Measurements from ENCODE around the gene ARHGDIG. TPM values are rescaled to one million over a fixed set of nuclear protein-coding genes. Genes with fewer than 3 reads are reported as not detected.

ARHGDIG gene
- total RNA-seq, 1 experiment from 2014 or later, result 5.9 TPM

DNA sequence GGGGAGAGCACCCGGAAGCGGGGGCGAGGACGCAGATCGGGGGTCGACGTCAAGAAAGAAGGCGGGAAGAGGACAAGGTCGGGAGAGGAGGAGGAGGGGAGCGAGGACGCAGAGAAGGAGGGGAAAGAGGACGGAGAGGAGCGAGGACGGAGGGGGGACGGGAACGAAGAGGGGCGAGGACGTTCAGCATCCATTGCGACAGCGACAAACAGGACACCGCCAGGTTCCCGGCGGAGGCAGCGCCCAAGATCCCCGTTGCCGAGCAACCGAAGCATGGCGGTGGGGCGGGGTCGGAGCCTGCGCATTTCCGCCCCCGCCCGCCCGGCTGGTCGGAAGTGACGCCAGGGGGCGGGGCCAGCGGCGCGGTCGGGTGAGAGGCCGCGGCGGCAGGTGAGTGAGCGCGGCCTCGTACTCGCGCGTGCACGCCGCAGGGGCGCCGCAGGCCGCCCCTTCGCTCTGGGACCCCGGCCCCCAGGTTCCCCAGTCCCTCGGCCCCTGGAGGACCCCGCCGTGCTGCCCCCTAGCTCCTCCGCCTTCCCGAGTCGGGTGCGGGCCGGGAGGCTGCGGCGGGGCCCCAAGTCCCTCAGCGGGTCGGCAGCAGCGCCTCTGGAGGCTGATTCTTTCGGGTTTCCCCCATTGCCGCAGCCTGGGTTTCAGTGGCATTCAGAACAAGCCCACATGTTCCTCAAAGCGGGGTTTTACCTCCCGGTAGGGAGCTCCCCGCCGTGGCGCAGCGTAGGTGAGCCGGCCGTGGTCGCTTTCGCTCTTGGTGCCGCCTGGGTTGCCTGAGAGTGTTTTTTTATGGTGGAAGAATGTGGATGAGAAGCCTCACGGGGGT lies 45.7 kb upstream of the ARHGDIG start, which contains the start of gene FAM234A:
Gene FAM234A (plus strand): TSS at position 354 of the 838 bp plus-strand sequence. CDS start 19,593 bp downstream, outside the sequence.
- no peaks in the 10 kb centered on the region for H3K27me3 Mint-ChIP-seq (ENCODE audit: low read depth)
- Histone ChIP-seq H2BK5ac (ENCODE audit: insufficient read length, low read length) (peak within 1 kb of the TSS; percentile 54), H3K27ac (ENCODE audit: insufficient read length, low read depth, low read length) (peak within 1 kb of the TSS; percentile 38), H2BK15ac (ENCODE audit: low read depth, low read length) (no peak within 1 kb of the TSS), H4K20me1 (ENCODE audit: control insufficient read depth, insufficient read depth, insufficient read length) (no peaks in the 10 kb centered on the region), H3K23ac (ENCODE audit: insufficient read length, low read depth, low read length) (no peak within 1 kb of the TSS), H3T11ph (ENCODE audit: low read length) (no peak within 1 kb of the TSS), H3K56ac (ENCODE audit: insufficient read length, low read depth, low read length) (no peak within 1 kb of the TSS), H2BK120ac (ENCODE audit: low read depth, low read length, poor library complexity, severe bottlenecking) (no peak within 1 kb of the TSS), H3K23me2 (ENCODE audit: insufficient read length, low read depth, low read length, poor library complexity, severe bottlenecking) (peaks cover 3% of the 10 kb centered on the region), H2AK5ac (ENCODE audit: insufficient read length, low read length) (no peak within 1 kb of the TSS), H4K5ac (ENCODE audit: insufficient read length, low read depth, low read length) (peak within 1 kb of the TSS; percentile 93), H4K91ac (ENCODE audit: insufficient read length, low read depth, low read length) (no peak within 1 kb of the TSS), H3K27me3 (ENCODE audit: insufficient read depth, low read length) (no peaks in the 10 kb centered on the region), H3K9ac (ENCODE audit: extremely low read depth, insufficient read length, low read length) (peak within 1 kb of the TSS; percentile 73), H3K18ac (ENCODE audit: insufficient read length, low read depth, low read length) (peak within 1 kb of the TSS; percentile 99), H3K14ac (ENCODE audit: insufficient read depth, low read length) (peak within 1 kb of the TSS; percentile 98), H2AFZ (ENCODE audit: low read length) (no peak within 1 kb of the TSS), H3K9me3 (ENCODE audit: control insufficient read depth, low read depth, low read length) (no peaks in the 10 kb centered on the region), H3K4me2 (ENCODE audit: insufficient read depth, insufficient read length, low read length) (peak within 1 kb of the TSS; percentile 82), H3K4me1 (ENCODE audit: insufficient read depth, low read length) (no peaks in the 10 kb centered on the region), H4K8ac (replicated peaks; ENCODE audit: insufficient read length, low read depth, low read length) (no peak within 1 kb of the TSS), H3K79me2 (ENCODE audit: insufficient read depth, low read length) (no peaks in the 10 kb centered on the region), H2BK12ac (ENCODE audit: insufficient read length, low read depth, low read length) (peak within 1 kb of the TSS; percentile 19), H3K4ac (ENCODE audit: low read depth, low read length) (no peak within 1 kb of the TSS), H2BK20ac (ENCODE audit: low read depth, low read length, poor library complexity, severe bottlenecking) (no peak within 1 kb of the TSS), H3K79me1 (ENCODE audit: insufficient read depth, low read depth, low read length, poor library complexity, severe bottlenecking) (no peaks in the 10 kb centered on the region)
- no CpG with 5 or more reads among the region's 85 CpGs for WGBS (ENCODE audit: extremely low coverage, insufficient read length, low lambda C conversion rate)
- H3K36me3 Mint-ChIP-seq (ENCODE audit: insufficient read depth in 1 of 3, low read depth in 3 of 3), result peaks cover 0 to 6% (median 6%) of the 10 kb centered on the region in 3 experiments; a peak in 5 of 7 replicates
- H3K27ac Mint-ChIP-seq, result peak within 1 kb of the TSS; percentile 96 to 99 (median 99)
- H3K4me3 Mint-ChIP-seq, result peak within 1 kb of the TSS; percentile 94 to 97
- TF ChIP-seq CTCF (conservative IDR thresholded peaks at IDR 0.05), result peak; percentile 59
- peaks cover 0 to 8% of the 10 kb centered on the region in 2 experiments; a peak in 3 of 4 replicates for H3K4me1 Mint-ChIP-seq
- peak; percentile 94 for DNase-seq
- H3K9me3 Mint-ChIP-seq, result no peaks in the 10 kb centered on the region

Measured in H9 (cell line).